GM19468 (cell line): ENCODE results near the gene TMEM44.

Experiments
- ATAC-seq: cut with Tn5 transposase; IDR thresholded peaks from one replicate; pipeline ENCODE4 v1.9.1; 2021; ENCODE audit warnings: mild to moderate bottlenecking, moderate library complexity, moderate number of reproducible peaks; ENCODE audit not compliant: unreplicated experiment; ENCODE audit errors: extremely low read depth

TMEM44 gene

GRCh38 chr3:194584866-194585265 lies 48.4 kb downstream of the TMEM44 start:
- no peak for ATAC-seq

- no peak for ATAC-seq
Observed at GRCh38 chr3:194584320-194584776, 48.9 kb downstream of the TMEM44 start.

- ATAC-seq = no peak
Observed at GRCh38 chr3:194582196-194582905, 50.9 kb downstream of the TMEM44 start.

- ATAC-seq = no peak
Observed at GRCh38 chr3:194579091-194579606, 54.1 kb downstream of the TMEM44 start.

- ATAC-seq = no peak
Observed at GRCh38 chr3:194577986-194578905, 55.0 kb downstream of the TMEM44 start.

GRCh38 chr3:194575484-194576210 lies 57.6 kb downstream of the TMEM44 start:
- ATAC-seq = no peak

GRCh38 chr3:194574639-194575483 lies 58.4 kb downstream of the TMEM44 start:
- no peak for ATAC-seq

- ATAC-seq = no peak
Observed at GRCh38 chr3:194573680-194574437, 59.4 kb downstream of the TMEM44 start.

- no peak for ATAC-seq
Observed at GRCh38 chr3:194572944-194573491, 60.2 kb downstream of the TMEM44 start.

- ATAC-seq = no peak
Observed at GRCh38 chr3:194572143-194572789, 61.0 kb downstream of the TMEM44 start.

- no peak for ATAC-seq
Observed at GRCh38 chr3:194571491-194572142, 61.6 kb downstream of the TMEM44 start.

GRCh38 chr3:194570898-194571297 lies 62.3 kb downstream of the TMEM44 start:
- no peak for ATAC-seq

- no peak for ATAC-seq
Observed at GRCh38 chr3:194570235-194570634, 63.0 kb downstream of the TMEM44 start.

- ATAC-seq = no peak
Observed at GRCh38 chr3:194569252-194569651, 64.0 kb downstream of the TMEM44 start.

GRCh38 chr3:194565597-194566190 lies 67.5 kb downstream of the TMEM44 start:
- no peak for ATAC-seq

- ATAC-seq = no peak
Observed at GRCh38 chr3:194562986-194563385, 70.2 kb downstream of the TMEM44 start.

- no peak for ATAC-seq
Observed at GRCh38 chr3:194561306-194561974, 71.8 kb downstream of the TMEM44 start.
